Thyroid gland (tissue), 4 donors: ENCODE measurements around the gene KCNH4. TPM values are rescaled to one million over a fixed set of nuclear protein-coding genes. Genes with fewer than 3 reads are reported as not detected.

Experiments
- DNase-seq, 2 donors: peaks; one replicate each; pipeline ENCODE4 v3.0.0-alpha.2; 2019
- H3K27ac ChIP-seq, 3 donors: fragments of 200-600 bp; sonication (generic); 1 replicate in 2 of 3; 2 replicates in 1 of 3; pipeline ENCODE4 v1.5.1; 2016 to 2019; ENCODE audit warnings: mild to moderate bottlenecking in 1 of 3, moderate library complexity in 1 of 3
- H3K27me3 ChIP-seq: fragments of 200-600 bp; sonication (generic); one replicate; pipeline ENCODE4 v1.5.1; 2019
- H3K36me3 ChIP-seq, 2 donors: fragments of 200-600 bp; sonication (generic); one replicate each; pipeline ENCODE4 v1.5.1; 2016 to 2019
- H3K4me1 ChIP-seq, 2 donors: fragments of 200-600 bp; sonication (generic); one replicate each; pipeline ENCODE4 v1.5.1; 2017 to 2019
- H3K4me3 ChIP-seq, 3 donors: fragments of 200-600 bp; sonication (generic); replicated peaks in 1 of 3; 1 replicate in 2 of 3; 2 replicates in 1 of 3; pipeline ENCODE4 v1.5.1; 2016; ENCODE audit warnings: mild to moderate bottlenecking in 1 of 3
- H3K9me3 ChIP-seq: fragments of 200-600 bp; sonication (generic); one replicate; pipeline ENCODE4 v1.5.1; 2017
- CTCF ChIP-seq, 6 experiments: fragments of 200-600 bp in 3 of 6; fragments of 450-650 bp in 3 of 6; sonication (generic) in 3 of 6; IDR thresholded peaks; one replicate each; pipeline ENCODE4 v1.5.1; 2016 to 2019; ENCODE audit warnings: antibody characterized with exemption in 6 of 6, mild to moderate bottlenecking in 2 of 6, inconsistent platforms in 1 of 6, moderate library complexity in 1 of 6
- POLR2A ChIP-seq, 2 donors: fragments of 450-650 bp; IDR thresholded peaks; one replicate each; pipeline ENCODE4 v1.6.1; 2017; ENCODE audit warnings: antibody characterized with exemption in 2 of 2, mild to moderate bottlenecking in 2 of 2, moderate library complexity in 1 of 2
- WGBS, 2 donors: methylation state at CpG; one replicate each; pipeline ENCODE4 v1.1.5; 2017; 5-methylcytosine and 5-hydroxymethylcytosine counted together
- intact Hi-C: fragments of 100-400 bp; cut with DNase I; formaldehyde crosslinking; loops from one replicate; pipeline ENCODE4 v1.15.1; 2023
- total RNA-seq, 4 donors: library from RNA; depleted of rRNA; stranded (reverse); fragments of >200 nt; gene quantifications; one replicate each; pipeline ENCODE4 v1.2.3, GENCODE V29; 2016

Gene KCNH4
- total RNA-seq, 4 donors from 2014 or later = not detected

GRCh38 chr17:42166196-42166763 lies 14.7 kb downstream of the KCNH4 start:
- 82 to 94% methylated on average over 13 of the region's 19 CpGs for WGBS, 2 donors
- H3K27ac ChIP-seq = no peak overlapping the region
- no peaks in the 10 kb centered on the region for H3K4me1 ChIP-seq
- DNase-seq = no peak
- no peaks in the 10 kb centered on the region for H3K27me3 ChIP-seq
- no peak overlapping the region for H3K4me3 ChIP-seq
- no peaks in the 10 kb centered on the region for H3K9me3 ChIP-seq
- TF ChIP-seq CTCF (IDR thresholded peaks at IDR 0.05) = no peak
- no peak for TF ChIP-seq POLR2A (IDR thresholded peaks at IDR 0.05)
- intact Hi-C loops = no loop called here
- H3K36me3 ChIP-seq = no peaks in the 10 kb centered on the region

- Histone ChIP-seq H3K4me1 (no peaks in the 10 kb centered on the region), H3K27me3 (no peaks in the 10 kb centered on the region), H3K4me3 (no peak overlapping the region), H3K27ac (no peak overlapping the region), H3K36me3 (no peaks in the 10 kb centered on the region), H3K9me3 (no peaks in the 10 kb centered on the region)
- 76 to 81% methylated on average over 6 of the region's 6 CpGs for WGBS, 2 donors
- TF ChIP-seq CTCF (IDR thresholded peaks at IDR 0.05) (no peak), POLR2A (IDR thresholded peaks at IDR 0.05) (no peak)
- intact Hi-C loops = no loop called here
- DNase-seq = no peak
These were observed 15.2 kb downstream of the KCNH4 start for GRCh38 chr17:42165751-42166150.

GRCh38 chr17:42163696-42164407 lies 17.1 kb downstream of the KCNH4 start:
- H3K36me3 ChIP-seq = no peaks in the 10 kb centered on the region
- no peak for TF ChIP-seq POLR2A (IDR thresholded peaks at IDR 0.05)
- no peak for TF ChIP-seq CTCF (IDR thresholded peaks at IDR 0.05)
- peaks cover 9 to 12% of the 10 kb centered on the region in 2 donors for H3K4me1 ChIP-seq
- intact Hi-C loops = no loop called here
- 56 to 73% methylated on average over 19 to 22 of the region's 22 CpGs for WGBS, 2 donors
- no peak overlapping the region for H3K4me3 ChIP-seq
- H3K27ac ChIP-seq = no peak overlapping the region
- H3K27me3 ChIP-seq = no peaks in the 10 kb centered on the region
- H3K9me3 ChIP-seq = no peaks in the 10 kb centered on the region
- DNase-seq = no peak

- Histone ChIP-seq H3K4me3 (no peak overlapping the region), H3K9me3 (no peaks in the 10 kb centered on the region), H3K27me3 (no peaks in the 10 kb centered on the region), H3K36me3 (no peaks in the 10 kb centered on the region), H3K4me1 (peaks cover 9 to 12% of the 10 kb centered on the region in 2 donors), H3K27ac (no peak overlapping the region)
- no peak for DNase-seq
- WGBS, 2 donors = 62 to 64% methylated on average over 8 of the region's 8 CpGs
- intact Hi-C loops = no loop called here
- TF ChIP-seq POLR2A (IDR thresholded peaks at IDR 0.05) = no peak
- peak in 1 of 6 experiments; percentile 7 for TF ChIP-seq CTCF (IDR thresholded peaks at IDR 0.05)
These were observed 17.8 kb downstream of the KCNH4 start for GRCh38 chr17:42163113-42163512.

- Histone ChIP-seq H3K4me3 (no peak overlapping the region), H3K36me3 (no peaks in the 10 kb centered on the region), H3K9me3 (no peaks in the 10 kb centered on the region), H3K27me3 (no peaks in the 10 kb centered on the region), H3K27ac (peak overlapping the region in 1 of 3 donors; percentile 23), H3K4me1 (peaks cover 11 to 12% of the 10 kb centered on the region in 2 donors)
- TF ChIP-seq POLR2A (IDR thresholded peaks at IDR 0.05) (no peak), CTCF (IDR thresholded peaks at IDR 0.05) (no peak)
- intact Hi-C loops = no loop called here
- no peak for DNase-seq
- WGBS, 2 donors = 76 to 79% methylated on average over 7 of the region's 7 CpGs
These were observed 20.4 kb downstream of the KCNH4 start for GRCh38 chr17:42160531-42160910.
